Progenitor cell of endocrine pancreas (in vitro differentiated cells): ENCODE data around the gene INSYN2A. TPM values are rescaled to one million over a fixed set of nuclear protein-coding genes. Genes with fewer than 3 reads are reported as not detected.

Source experiments
- DNase-seq: peaks from one replicate; pipeline ENCODE4 v3.0.0; 2021; ENCODE audit warnings: low spot score; ENCODE audit not compliant: unreplicated experiment
- H3K27ac Mint-ChIP-seq: 2 replicates; pipeline ENCODE4 v1.8.0; 2021; ENCODE audit warnings: mild to moderate bottlenecking, moderate library complexity, mixed read lengths
- H3K27me3 Mint-ChIP-seq: 2 replicates; pipeline ENCODE4 v1.8.0; 2021; ENCODE audit warnings: mixed read lengths
- H3K36me3 Mint-ChIP-seq: 2 replicates; pipeline ENCODE4 v1.8.0; 2022; ENCODE audit warnings: mixed read lengths; ENCODE audit not compliant: insufficient read depth
- H3K4me1 Mint-ChIP-seq: 2 replicates; pipeline ENCODE4 v1.8.0; 2021; ENCODE audit warnings: low read depth, mixed read lengths
- H3K4me3 Mint-ChIP-seq: 2 replicates; pipeline ENCODE4 v1.8.0; 2021; ENCODE audit warnings: low read depth, mild to moderate bottlenecking, moderate library complexity, mixed read lengths
- H3K9me3 Mint-ChIP-seq: 2 replicates; pipeline ENCODE4 v1.8.0; 2021; ENCODE audit warnings: low read depth, mixed read lengths
- total RNA-seq: library from RNA; stranded (reverse); gene quantifications from 2 replicates; pipeline ENCODE4 v1.2.1, GENCODE V29; 2021
- TF ChIP-seq, protein P1 (sequence below): fragments of 200-600 bp; sonication (generic); IDR thresholded peaks from one replicate; pipeline ENCODE4 v1.5.0; 2021; ENCODE audit warnings: antibody characterized with exemption, mild to moderate bottlenecking; ENCODE audit not compliant: unreplicated experiment

INSYN2A gene
- total RNA-seq, 1 donor from 2014 or later, result not detected

DNA sequence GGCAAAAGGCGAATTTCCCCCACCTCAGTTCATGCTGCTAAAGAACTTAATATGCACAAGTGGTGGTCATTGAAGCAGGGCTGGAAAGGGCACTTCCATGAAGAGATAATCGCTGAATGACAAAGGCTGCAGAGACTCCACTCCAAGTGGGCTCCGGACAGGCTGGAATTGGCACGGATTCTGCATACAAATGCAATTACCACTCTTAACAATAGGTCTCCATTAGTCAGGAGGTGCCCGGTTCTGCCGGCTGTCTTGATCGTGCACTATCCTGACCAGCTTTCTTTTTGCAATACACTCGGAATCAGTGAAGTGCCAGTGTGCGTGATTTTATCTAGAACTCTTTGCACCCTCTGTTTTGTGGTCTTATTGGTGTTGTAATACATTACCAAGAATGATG lies 49.7 kb downstream of the INSYN2A start:
- no peaks in the 10 kb centered on the region for H3K27me3 Mint-ChIP-seq
- H3K27ac Mint-ChIP-seq, result no peak overlapping the region
- H3K4me1 Mint-ChIP-seq, result no peaks in the 10 kb centered on the region
- no peaks in the 10 kb centered on the region for H3K36me3 Mint-ChIP-seq
- no peaks in the 10 kb centered on the region for H3K9me3 Mint-ChIP-seq
- DNase-seq, result no peak
- TF ChIP-seq, protein P1, sequence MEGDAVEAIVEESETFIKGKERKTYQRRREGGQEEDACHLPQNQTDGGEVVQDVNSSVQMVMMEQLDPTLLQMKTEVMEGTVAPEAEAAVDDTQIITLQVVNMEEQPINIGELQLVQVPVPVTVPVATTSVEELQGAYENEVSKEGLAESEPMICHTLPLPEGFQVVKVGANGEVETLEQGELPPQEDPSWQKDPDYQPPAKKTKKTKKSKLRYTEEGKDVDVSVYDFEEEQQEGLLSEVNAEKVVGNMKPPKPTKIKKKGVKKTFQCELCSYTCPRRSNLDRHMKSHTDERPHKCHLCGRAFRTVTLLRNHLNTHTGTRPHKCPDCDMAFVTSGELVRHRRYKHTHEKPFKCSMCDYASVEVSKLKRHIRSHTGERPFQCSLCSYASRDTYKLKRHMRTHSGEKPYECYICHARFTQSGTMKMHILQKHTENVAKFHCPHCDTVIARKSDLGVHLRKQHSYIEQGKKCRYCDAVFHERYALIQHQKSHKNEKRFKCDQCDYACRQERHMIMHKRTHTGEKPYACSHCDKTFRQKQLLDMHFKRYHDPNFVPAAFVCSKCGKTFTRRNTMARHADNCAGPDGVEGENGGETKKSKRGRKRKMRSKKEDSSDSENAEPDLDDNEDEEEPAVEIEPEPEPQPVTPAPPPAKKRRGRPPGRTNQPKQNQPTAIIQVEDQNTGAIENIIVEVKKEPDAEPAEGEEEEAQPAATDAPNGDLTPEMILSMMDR, result no peak
- no peak overlapping the region for H3K4me3 Mint-ChIP-seq
